ENCODE results near the gene ZSWIM4. TPM values are rescaled to one million over a fixed set of nuclear protein-coding genes. Genes with fewer than 3 reads are reported as not detected.

Gene ZSWIM4
- total and polyA plus RNA-seq, 3 donors from 2014 or later, result 3.4 to 10.0 (median 4.7) TPM

DNA sequence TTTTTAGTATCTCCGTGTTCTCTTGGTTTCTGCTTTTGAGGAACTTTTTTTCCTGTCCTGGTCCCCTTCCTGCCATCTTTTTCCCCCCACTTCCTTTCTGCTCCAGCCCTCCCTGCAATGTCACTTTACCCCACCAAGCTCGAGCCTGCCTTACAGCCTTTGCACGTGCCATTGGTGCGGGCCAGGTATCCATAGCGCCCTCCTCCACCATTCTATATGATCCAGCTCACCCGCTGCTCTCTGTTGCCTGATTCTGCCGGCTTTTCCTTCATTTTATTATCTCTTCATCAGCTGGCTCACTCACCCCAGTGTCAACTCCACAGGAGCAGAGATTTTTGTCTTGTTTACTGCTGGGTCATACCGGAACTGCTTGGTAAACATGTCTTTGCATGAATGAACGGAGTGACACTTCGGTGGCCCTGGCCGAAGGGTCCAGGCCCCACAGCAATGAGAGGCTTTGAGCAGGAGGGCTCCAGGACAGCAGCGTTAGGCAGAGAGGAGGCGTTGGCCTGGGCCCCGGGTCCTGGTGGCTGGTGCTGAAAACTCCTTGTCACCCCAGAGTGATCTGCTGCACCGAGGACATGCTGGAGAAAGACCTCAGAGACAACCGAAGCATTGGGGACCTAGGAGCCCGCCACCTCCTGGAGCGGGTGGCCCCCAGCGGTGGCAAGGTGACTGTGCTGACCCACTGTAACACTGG, 29.7 kb upstream of the ZSWIM4 start:
- no peak for DNase-seq

DNA sequence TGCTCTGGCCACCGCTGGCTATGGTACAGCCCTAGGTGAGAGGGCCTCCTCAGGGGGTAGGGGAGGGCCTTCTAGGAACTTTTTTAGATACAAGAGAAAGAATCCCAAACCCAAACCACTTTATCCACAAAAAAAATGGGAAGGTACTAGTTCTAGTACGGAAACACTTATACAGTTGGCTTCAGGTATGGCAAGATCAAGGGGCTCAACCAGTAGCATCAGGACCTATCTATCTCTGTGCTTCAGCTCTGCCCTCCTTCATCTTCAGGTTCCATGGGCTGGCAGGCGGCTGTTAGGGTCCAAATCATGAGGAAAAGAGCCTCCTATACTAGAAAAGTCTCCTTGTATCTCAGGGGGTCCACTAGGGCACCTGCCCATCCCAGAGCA, 29.2 kb upstream of the ZSWIM4 start:
- TF ChIP-seq, protein P1, sequence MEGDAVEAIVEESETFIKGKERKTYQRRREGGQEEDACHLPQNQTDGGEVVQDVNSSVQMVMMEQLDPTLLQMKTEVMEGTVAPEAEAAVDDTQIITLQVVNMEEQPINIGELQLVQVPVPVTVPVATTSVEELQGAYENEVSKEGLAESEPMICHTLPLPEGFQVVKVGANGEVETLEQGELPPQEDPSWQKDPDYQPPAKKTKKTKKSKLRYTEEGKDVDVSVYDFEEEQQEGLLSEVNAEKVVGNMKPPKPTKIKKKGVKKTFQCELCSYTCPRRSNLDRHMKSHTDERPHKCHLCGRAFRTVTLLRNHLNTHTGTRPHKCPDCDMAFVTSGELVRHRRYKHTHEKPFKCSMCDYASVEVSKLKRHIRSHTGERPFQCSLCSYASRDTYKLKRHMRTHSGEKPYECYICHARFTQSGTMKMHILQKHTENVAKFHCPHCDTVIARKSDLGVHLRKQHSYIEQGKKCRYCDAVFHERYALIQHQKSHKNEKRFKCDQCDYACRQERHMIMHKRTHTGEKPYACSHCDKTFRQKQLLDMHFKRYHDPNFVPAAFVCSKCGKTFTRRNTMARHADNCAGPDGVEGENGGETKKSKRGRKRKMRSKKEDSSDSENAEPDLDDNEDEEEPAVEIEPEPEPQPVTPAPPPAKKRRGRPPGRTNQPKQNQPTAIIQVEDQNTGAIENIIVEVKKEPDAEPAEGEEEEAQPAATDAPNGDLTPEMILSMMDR (IDR thresholded peaks at IDR 0.05), result no peak
- no peak for TF ChIP-seq POLR2A (IDR thresholded peaks at IDR 0.05)
- H3K36me3 ChIP-seq (ENCODE audit: low read depth, missing control alignments), result no peaks in the 10 kb centered on the region
- H3K9me3 ChIP-seq, result no peaks in the 10 kb centered on the region
- H3K4me3 ChIP-seq, result no peak overlapping the region
- 90 to 95% methylated on average over 3 of the region's 3 CpGs for WGBS, 2 donors
- intact Hi-C loops (cut with DNase I; ENCODE audit: low total_unique reads), result no loop called here
- no peak overlapping the region for H3K27ac ChIP-seq
- no peaks in the 10 kb centered on the region for H3K4me1 ChIP-seq
- no peaks in the 10 kb centered on the region for H3K27me3 ChIP-seq
- no peak for DNase-seq

More for the DNA sequence above, 29.7 kb upstream of the ZSWIM4 start:
- peak overlapping the region in 1 of 2 donors; percentile 14 for H3K27ac ChIP-seq
- H3K27me3 ChIP-seq, result no peaks in the 10 kb centered on the region
- no peaks in the 10 kb centered on the region for H3K4me1 ChIP-seq
- H3K9me3 ChIP-seq, result no peaks in the 10 kb centered on the region
- no peaks in the 10 kb centered on the region for H3K36me3 ChIP-seq (ENCODE audit: low read depth, missing control alignments)
- 59 to 62% methylated on average over 16 to 19 of the region's 19 CpGs for WGBS, 2 donors
- intact Hi-C loops (cut with DNase I; ENCODE audit: low total_unique reads), result no loop called here
- H3K4me3 ChIP-seq, result peak overlapping the region in 1 of 2 donors; percentile 64
- no peak for TF ChIP-seq POLR2A (IDR thresholded peaks at IDR 0.05)
- TF ChIP-seq, protein P1 (IDR thresholded peaks at IDR 0.05), result no peak

DNA sequence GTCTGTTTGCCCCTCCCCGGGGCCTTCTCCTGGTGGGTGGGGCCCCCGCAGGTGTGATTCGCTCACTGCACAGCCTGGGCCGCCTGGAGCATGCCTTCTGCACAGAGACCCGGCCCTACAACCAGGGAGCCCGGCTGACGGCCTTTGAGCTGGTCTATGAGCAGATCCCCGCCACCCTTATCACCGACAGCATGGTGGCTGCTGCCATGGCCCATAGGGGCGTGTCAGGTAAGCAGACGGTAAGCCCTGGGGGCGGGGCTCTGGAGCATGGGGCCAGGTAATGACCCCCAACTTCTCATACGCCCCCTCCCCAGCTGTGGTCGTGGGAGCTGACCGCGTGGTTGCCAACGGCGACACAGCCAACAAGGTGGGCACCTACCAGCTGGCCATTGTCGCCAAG, 26.7 kb upstream of the ZSWIM4 start:
- no peaks in the 10 kb centered on the region for H3K9me3 ChIP-seq
- DNase-seq, result no peak
- no peaks in the 10 kb centered on the region for H3K27me3 ChIP-seq
- WGBS, 2 donors, result 93 to 94% methylated on average over 18 to 19 of the region's 19 CpGs
- no peaks in the 10 kb centered on the region for H3K4me1 ChIP-seq
- H3K4me3 ChIP-seq, result no peak overlapping the region
- no peak overlapping the region for H3K27ac ChIP-seq
- H3K36me3 ChIP-seq (ENCODE audit: low read depth, missing control alignments), result no peaks in the 10 kb centered on the region
- intact Hi-C loops (cut with DNase I; ENCODE audit: low total_unique reads), result no loop called here
- TF ChIP-seq POLR2A (IDR thresholded peaks at IDR 0.05), result no peak
- TF ChIP-seq, protein P1 (IDR thresholded peaks at IDR 0.05), result no peak

DNA sequence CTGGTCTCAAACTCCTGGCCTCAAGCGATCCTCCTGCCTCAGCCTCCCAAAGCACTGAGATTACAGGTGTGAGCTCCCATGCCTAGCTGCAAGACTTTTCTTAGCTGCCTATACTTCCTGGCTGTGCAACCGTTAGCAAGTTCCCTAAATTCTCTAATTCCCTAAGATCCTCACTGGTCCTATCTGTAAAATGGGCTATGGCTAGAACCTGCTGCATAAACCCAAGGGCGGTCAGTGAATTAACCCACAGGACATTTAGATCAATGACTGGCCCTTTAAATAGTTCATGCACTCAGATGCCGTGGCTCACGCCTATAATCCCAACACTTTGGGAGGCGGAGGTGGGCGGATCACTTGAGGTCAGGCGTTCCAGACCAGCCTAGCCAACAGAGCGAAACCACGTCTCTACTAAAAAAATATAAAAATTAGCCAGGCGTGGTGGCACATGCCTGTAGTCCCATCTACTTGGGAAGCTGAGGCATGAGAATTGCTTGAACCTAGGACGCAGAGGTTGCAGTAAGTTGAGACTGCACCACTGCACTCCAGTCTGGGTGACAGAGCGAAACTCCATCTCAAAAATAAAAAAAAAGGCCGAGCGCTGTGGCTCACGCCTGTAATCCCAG, 25.1 kb upstream of the ZSWIM4 start:
- Histone ChIP-seq H3K4me1 (peaks cover 6% of the 10 kb centered on the region), H3K4me3 (no peak overlapping the region), H3K36me3 (ENCODE audit: low read depth, missing control alignments) (no peaks in the 10 kb centered on the region), H3K27ac (no peak overlapping the region), H3K9me3 (no peaks in the 10 kb centered on the region), H3K27me3 (no peaks in the 10 kb centered on the region)
- TF ChIP-seq, protein P1 (IDR thresholded peaks at IDR 0.05), result no peak
- no peak for TF ChIP-seq POLR2A (IDR thresholded peaks at IDR 0.05)
- WGBS, 2 donors, result 82 to 91% methylated on average over 16 of the region's 16 CpGs
- DNase-seq, result no peak
- intact Hi-C loops (cut with DNase I; ENCODE audit: low total_unique reads), result no loop called here
